Neuronal stem cell (in vitro differentiated cells): ENCODE results near the gene PHACTR3.

Experiments
- DNase-seq: peaks from one replicate; pipeline ENCODE4 v3.0.0-alpha.2; 2013; ENCODE audit warnings: low spot score
- H2AFZ ChIP-seq: one replicate; pipeline ENCODE4 v1.6.1; 2013; ENCODE audit warnings: mild to moderate bottlenecking, low read length, inconsistent platforms
- H2AK5ac ChIP-seq: 2 replicates; pipeline ENCODE4 v1.6.1; 2013; ENCODE audit warnings: low read depth, mild to moderate bottlenecking, inconsistent platforms, low read length, moderate library complexity, mixed read lengths
- H2BK120ac ChIP-seq: 2 replicates; pipeline ENCODE4 v1.6.1; 2013; ENCODE audit warnings: low read depth, mild to moderate bottlenecking, inconsistent platforms, low read length, moderate library complexity, mixed read lengths
- H2BK12ac ChIP-seq: one replicate; pipeline ENCODE4 v1.6.1; 2013; ENCODE audit warnings: low read length, inconsistent platforms
- H2BK15ac ChIP-seq: 2 replicates; pipeline ENCODE4 v1.6.1; 2013; ENCODE audit warnings: mild to moderate bottlenecking, low read length, inconsistent platforms, mixed read lengths
- H2BK5ac ChIP-seq: one replicate; pipeline ENCODE4 v1.6.1; 2013; ENCODE audit warnings: inconsistent platforms, mild to moderate bottlenecking, low read length, moderate library complexity
- H3K14ac ChIP-seq: one replicate; pipeline ENCODE4 v1.6.1; 2013; ENCODE audit warnings: low read length, inconsistent platforms
- H3K18ac ChIP-seq: 2 replicates; pipeline ENCODE4 v1.6.1; 2013; ENCODE audit warnings: low read length, inconsistent platforms
- H3K23ac ChIP-seq: 2 replicates; pipeline ENCODE4 v1.6.1; 2013; ENCODE audit warnings: low read depth, mild to moderate bottlenecking, mixed read lengths, low read length, inconsistent platforms; ENCODE audit not compliant: poor library complexity
- H3K27ac ChIP-seq: replicated peaks from 3 replicates; pipeline ENCODE4 v1.5.1; 2013; ENCODE audit warnings: low read length, inconsistent platforms
- H3K27me3 ChIP-seq, 3 experiments: 2 replicates each; pipeline ENCODE4 v1.6.1; 2013; ENCODE audit warnings: low read length in 3 of 3, mild to moderate bottlenecking in 2 of 3, inconsistent platforms in 1 of 3, low read depth in 1 of 3, mixed read lengths in 1 of 3, moderate library complexity in 1 of 3; ENCODE audit not compliant: control insufficient read depth in 3 of 3, insufficient read depth in 3 of 3
- H3K36me3 ChIP-seq, 2 donors: replicated peaks in 1 of 2; 2 replicates each; pipeline ENCODE4 v1.6.1; 2013; ENCODE audit warnings: low read length in 2 of 2; ENCODE audit not compliant: control insufficient read depth in 2 of 2, insufficient read depth in 2 of 2
- H3K4ac ChIP-seq: 2 replicates; pipeline ENCODE4 v1.6.1; 2013; ENCODE audit warnings: inconsistent platforms, mild to moderate bottlenecking, low read length, moderate library complexity
- H3K4me1 ChIP-seq, 2 donors: 1 replicate in 1 of 2; 2 replicates in 1 of 2; pipeline ENCODE4 v1.6.1; 2013; ENCODE audit warnings: low read length in 2 of 2, low read depth in 1 of 2; ENCODE audit not compliant: control insufficient read depth in 2 of 2, insufficient read depth in 1 of 2
- H3K4me2 ChIP-seq: one replicate; pipeline ENCODE4 v1.6.1; 2013; ENCODE audit warnings: mild to moderate bottlenecking, low read length, inconsistent platforms; ENCODE audit not compliant: insufficient read depth, poor library complexity, severe bottlenecking
- H3K4me3 ChIP-seq, 2 donors: 2 replicates each; pipeline ENCODE4 v1.5.1; 2013; ENCODE audit warnings: low read length in 2 of 2, mild to moderate bottlenecking in 2 of 2, inconsistent platforms in 1 of 2, moderate library complexity in 1 of 2
- H3K79me1 ChIP-seq: one replicate; pipeline ENCODE4 v1.6.1; 2013; ENCODE audit warnings: low read depth, mild to moderate bottlenecking, inconsistent platforms, low read length, moderate library complexity
- H3K9ac ChIP-seq: one replicate; pipeline ENCODE4 v1.6.1; 2013; ENCODE audit warnings: mild to moderate bottlenecking, low read depth, low read length, inconsistent platforms; ENCODE audit not compliant: poor library complexity
- H3K9me3 ChIP-seq, 2 donors: replicated peaks in 1 of 2; 2 replicates each; pipeline versions ENCODE3 to v1.6.1; 2013; ENCODE audit warnings: low read length in 2 of 2, mild to moderate bottlenecking in 2 of 2, inconsistent platforms in 1 of 2, low read depth in 1 of 2, mixed read lengths in 1 of 2, moderate library complexity in 1 of 2; ENCODE audit not compliant: control insufficient read depth in 2 of 2, insufficient read depth in 1 of 2
- H4K8ac ChIP-seq: one replicate; pipeline ENCODE4 v1.6.1; 2013; ENCODE audit warnings: low read depth, mild to moderate bottlenecking, inconsistent platforms, low read length, moderate library complexity
- H4K91ac ChIP-seq: one replicate; pipeline ENCODE4 v1.6.1; 2013; ENCODE audit warnings: low read length, low read depth, mild to moderate bottlenecking, inconsistent platforms; ENCODE audit not compliant: poor library complexity
- WGBS, 2 donors: extraction: QIAGEN DNeasy Blood & Tissue Kit; methylation state at CpG; one replicate each; pipeline ENCODE4 v1.1.7; 2013; ENCODE audit warnings: missing lambda C conversion rate in 2 of 2, mixed read lengths in 1 of 2; ENCODE audit not compliant: insufficient read length in 2 of 2, insufficient replicate concordance in 1 of 2; ENCODE audit errors: extremely low coverage in 2 of 2; 5-methylcytosine and 5-hydroxymethylcytosine counted together

Gene PHACTR3

GRCh38 chr20:59682603-59683002 lies 78.3 kb downstream of the PHACTR3 start:
- Histone ChIP-seq H3K4me3 (no peak overlapping the region), H2AK5ac (no peak overlapping the region), H2AFZ (no peak overlapping the region), H2BK15ac (no peak overlapping the region), H2BK12ac (no peak overlapping the region), H3K36me3 (no peaks in the 10 kb centered on the region), H3K9ac (no peak overlapping the region), H2BK120ac (no peak overlapping the region), H3K27ac (no peak overlapping the region), H3K14ac (no peak overlapping the region), H2BK5ac (no peak overlapping the region), H3K4me1 (no peaks in the 10 kb centered on the region), H3K18ac (no peak overlapping the region), H4K91ac (no peak overlapping the region), H3K79me1 (no peaks in the 10 kb centered on the region), H3K4me2 (no peak overlapping the region), H3K27me3 (peaks cover 0 to 4% (median 2%) of the 10 kb centered on the region in 3 experiments), H3K4ac (no peak overlapping the region), H3K9me3 (peaks cover 0 to 21% of the 10 kb centered on the region in 2 donors), H4K8ac (no peak overlapping the region), H3K23ac (no peak overlapping the region)
- no CpG with 5 or more reads among the region's 10 CpGs for WGBS, 2 donors
- no peak for DNase-seq

GRCh38 chr20:59683181-59683580 lies 78.8 kb downstream of the PHACTR3 start:
- H4K8ac ChIP-seq: no peak overlapping the region
- no CpG with 5 or more reads among the region's 7 CpGs for WGBS, 2 donors
- H3K4me3 ChIP-seq: no peak overlapping the region
- H2BK12ac ChIP-seq: no peak overlapping the region
- H3K9ac ChIP-seq: no peak overlapping the region
- no peak overlapping the region for H2BK15ac ChIP-seq
- peaks cover 0 to 21% of the 10 kb centered on the region in 2 donors for H3K9me3 ChIP-seq
- no peak overlapping the region for H3K23ac ChIP-seq
- no peak overlapping the region for H3K27ac ChIP-seq
- no peak overlapping the region for H3K18ac ChIP-seq
- H4K91ac ChIP-seq: no peak overlapping the region
- H3K14ac ChIP-seq: no peak overlapping the region
- no peak for DNase-seq
- H3K36me3 ChIP-seq: no peaks in the 10 kb centered on the region
- no peaks in the 10 kb centered on the region for H3K4me1 ChIP-seq
- peaks cover 0 to 4% (median under 1%) of the 10 kb centered on the region in 3 experiments for H3K27me3 ChIP-seq
- no peak overlapping the region for H2BK5ac ChIP-seq
- no peak overlapping the region for H3K4me2 ChIP-seq
- no peak overlapping the region for H2AK5ac ChIP-seq
- H2BK120ac ChIP-seq: no peak overlapping the region
- no peaks in the 10 kb centered on the region for H3K79me1 ChIP-seq
- no peak overlapping the region for H3K4ac ChIP-seq
- H2AFZ ChIP-seq: no peak overlapping the region

GRCh38 chr20:59684685-59685242 lies 80.4 kb downstream of the PHACTR3 start:
- H3K4ac ChIP-seq: no peak overlapping the region
- peak overlapping the region in 1 of 2 donors; percentile 10 for H3K4me3 ChIP-seq
- H3K4me1 ChIP-seq: no peaks in the 10 kb centered on the region
- no peak overlapping the region for H3K18ac ChIP-seq
- no peak overlapping the region for H2BK15ac ChIP-seq
- no peaks in the 10 kb centered on the region for H3K36me3 ChIP-seq
- no peaks in the 10 kb centered on the region for H3K79me1 ChIP-seq
- H4K8ac ChIP-seq: no peak overlapping the region
- no peak overlapping the region for H4K91ac ChIP-seq
- H3K27ac ChIP-seq: no peak overlapping the region
- no peak overlapping the region for H2AK5ac ChIP-seq
- H3K27me3 ChIP-seq: peaks cover 0 to 2% (median 0%) of the 10 kb centered on the region in 3 experiments
- H3K14ac ChIP-seq: no peak overlapping the region
- no CpG with 5 or more reads among the region's 9 CpGs for WGBS, 2 donors
- no peak overlapping the region for H2BK5ac ChIP-seq
- no peak overlapping the region for H3K23ac ChIP-seq
- H2BK120ac ChIP-seq: no peak overlapping the region
- H3K9ac ChIP-seq: no peak overlapping the region
- no peak overlapping the region for H2AFZ ChIP-seq
- H2BK12ac ChIP-seq: no peak overlapping the region
- peaks cover 0 to 23% of the 10 kb centered on the region in 2 donors for H3K9me3 ChIP-seq
- no peak for DNase-seq
- no peak overlapping the region for H3K4me2 ChIP-seq

- peak overlapping the region; percentile 67 for H3K23ac ChIP-seq
- H3K14ac ChIP-seq: no peak overlapping the region
- H3K36me3 ChIP-seq: no peaks in the 10 kb centered on the region
- H2BK120ac ChIP-seq: no peak overlapping the region
- H2AFZ ChIP-seq: no peak overlapping the region
- DNase-seq: no peak
- no peak overlapping the region for H3K4me2 ChIP-seq
- no peak overlapping the region for H3K27ac ChIP-seq
- H3K4me3 ChIP-seq: peak overlapping the region in 1 of 2 donors; percentile 51
- no peak overlapping the region for H2BK15ac ChIP-seq
- no peaks in the 10 kb centered on the region for H3K79me1 ChIP-seq
- no peak overlapping the region for H3K4ac ChIP-seq
- H3K18ac ChIP-seq: no peak overlapping the region
- no peak overlapping the region for H4K91ac ChIP-seq
- peak overlapping the region; percentile 44 for H3K9ac ChIP-seq
- H2BK5ac ChIP-seq: no peak overlapping the region
- no peaks in the 10 kb centered on the region for H3K4me1 ChIP-seq
- peaks cover 0 to 19% of the 10 kb centered on the region in 2 donors for H3K9me3 ChIP-seq
- H4K8ac ChIP-seq: no peak overlapping the region
- 100% methylated on average over 2 to 4 of the region's 7 CpGs for WGBS, 2 donors
- H2AK5ac ChIP-seq: no peak overlapping the region
- H3K27me3 ChIP-seq: peaks cover 0 to 2% (median 0%) of the 10 kb centered on the region in 3 experiments
- no peak overlapping the region for H2BK12ac ChIP-seq
Observed at GRCh38 chr20:59686404-59687346, 82.3 kb downstream of the PHACTR3 start.
